ENCODE measurements around the gene SORCS1.

Gene SORCS1

GRCh38 chr10:106679314-106679713 is 485.2 kb downstream of the SORCS1 start:
- Histone ChIP-seq H3K79me2 (ENCODE audit: insufficient read depth, low read length) (no peaks in the 10 kb centered on the region), H3K27ac (ENCODE audit: low read depth, low read length) (no peak overlapping the region), H4K20me1 (ENCODE audit: low read depth, low read length) (no peaks in the 10 kb centered on the region), H3K4me3 (ENCODE audit: insufficient read depth, low read length, poor library complexity, severe bottlenecking) (no peak overlapping the region), H2AFZ (ENCODE audit: low read depth, low read length, severe bottlenecking) (no peak overlapping the region), H3K9me3 (ENCODE audit: insufficient read depth, low read length) (no peaks in the 10 kb centered on the region), H3K36me3 (ENCODE audit: low read length) (no peaks in the 10 kb centered on the region), H3K9me2 (replicated peaks; ENCODE audit: insufficient read depth, low read length) (no peaks in the 10 kb centered on the region), H3F3A (ENCODE audit: insufficient read depth) (no peaks in the 10 kb centered on the region), H3K4me2 (ENCODE audit: low read depth, low read length, poor library complexity, severe bottlenecking) (no peak overlapping the region), H3K27me3 (ENCODE audit: low read length) (no peaks in the 10 kb centered on the region), H3K9ac (ENCODE audit: low read length) (no peak overlapping the region)
- no peak for TF ChIP-seq EZH2phosphoT487 (conservative IDR thresholded peaks at IDR 0.05; ENCODE audit: low read length)

DNA sequence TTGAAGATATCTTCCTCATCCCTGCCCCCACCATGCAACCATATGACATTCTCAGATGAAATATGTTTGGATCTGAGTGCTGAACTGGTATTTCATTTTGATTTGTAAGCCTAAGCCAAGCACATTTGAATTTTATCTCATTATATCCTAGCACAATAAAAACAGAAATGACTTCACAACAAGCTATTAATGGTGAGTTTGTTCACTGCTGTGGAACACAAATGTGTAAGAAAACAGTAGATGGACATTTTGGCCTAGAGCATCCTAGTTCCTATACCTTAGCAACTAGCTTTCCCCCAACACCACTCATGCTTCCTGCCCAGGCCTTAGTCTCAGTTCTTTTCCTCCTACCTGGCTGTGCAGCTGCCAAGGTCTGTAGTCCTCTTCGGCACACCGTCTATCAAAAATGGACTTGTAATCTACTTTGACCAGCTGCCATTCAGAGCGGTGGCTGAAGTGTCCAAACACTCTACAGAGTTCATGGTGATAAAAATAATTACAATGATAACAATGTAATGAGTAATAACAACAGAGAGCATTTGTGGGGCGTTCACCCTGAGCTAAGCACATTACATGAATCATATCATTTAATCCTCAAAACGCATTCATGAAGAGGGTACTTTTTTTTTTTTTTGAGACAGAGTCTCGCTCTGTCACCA is 491.9 kb downstream of the SORCS1 start:
- Histone ChIP-seq H3F3A (ENCODE audit: insufficient read depth) (no peaks in the 10 kb centered on the region), H4K20me1 (ENCODE audit: low read depth, low read length) (no peaks in the 10 kb centered on the region), H3K9ac (ENCODE audit: low read length) (no peak overlapping the region), H3K27me3 (ENCODE audit: low read length) (no peaks in the 10 kb centered on the region), H3K79me2 (ENCODE audit: insufficient read depth, low read length) (no peaks in the 10 kb centered on the region), H3K4me3 (ENCODE audit: insufficient read depth, low read length, poor library complexity, severe bottlenecking) (no peak overlapping the region), H3K27ac (ENCODE audit: low read depth, low read length) (no peak overlapping the region), H2AFZ (ENCODE audit: low read depth, low read length, severe bottlenecking) (no peak overlapping the region), H3K9me3 (ENCODE audit: insufficient read depth, low read length) (no peaks in the 10 kb centered on the region), H3K36me3 (ENCODE audit: low read length) (no peaks in the 10 kb centered on the region), H3K4me2 (ENCODE audit: low read depth, low read length, poor library complexity, severe bottlenecking) (no peak overlapping the region), H3K9me2 (replicated peaks; ENCODE audit: insufficient read depth, low read length) (no peaks in the 10 kb centered on the region)
- TF ChIP-seq EZH2phosphoT487 (conservative IDR thresholded peaks at IDR 0.05; ENCODE audit: low read length) = no peak
- TF ChIP-seq, protein P1, sequence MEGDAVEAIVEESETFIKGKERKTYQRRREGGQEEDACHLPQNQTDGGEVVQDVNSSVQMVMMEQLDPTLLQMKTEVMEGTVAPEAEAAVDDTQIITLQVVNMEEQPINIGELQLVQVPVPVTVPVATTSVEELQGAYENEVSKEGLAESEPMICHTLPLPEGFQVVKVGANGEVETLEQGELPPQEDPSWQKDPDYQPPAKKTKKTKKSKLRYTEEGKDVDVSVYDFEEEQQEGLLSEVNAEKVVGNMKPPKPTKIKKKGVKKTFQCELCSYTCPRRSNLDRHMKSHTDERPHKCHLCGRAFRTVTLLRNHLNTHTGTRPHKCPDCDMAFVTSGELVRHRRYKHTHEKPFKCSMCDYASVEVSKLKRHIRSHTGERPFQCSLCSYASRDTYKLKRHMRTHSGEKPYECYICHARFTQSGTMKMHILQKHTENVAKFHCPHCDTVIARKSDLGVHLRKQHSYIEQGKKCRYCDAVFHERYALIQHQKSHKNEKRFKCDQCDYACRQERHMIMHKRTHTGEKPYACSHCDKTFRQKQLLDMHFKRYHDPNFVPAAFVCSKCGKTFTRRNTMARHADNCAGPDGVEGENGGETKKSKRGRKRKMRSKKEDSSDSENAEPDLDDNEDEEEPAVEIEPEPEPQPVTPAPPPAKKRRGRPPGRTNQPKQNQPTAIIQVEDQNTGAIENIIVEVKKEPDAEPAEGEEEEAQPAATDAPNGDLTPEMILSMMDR (IDR thresholded peaks at IDR 0.05; ENCODE audit: insufficient read depth, low read length, poor library complexity, severe bottlenecking) = no peak

DNA sequence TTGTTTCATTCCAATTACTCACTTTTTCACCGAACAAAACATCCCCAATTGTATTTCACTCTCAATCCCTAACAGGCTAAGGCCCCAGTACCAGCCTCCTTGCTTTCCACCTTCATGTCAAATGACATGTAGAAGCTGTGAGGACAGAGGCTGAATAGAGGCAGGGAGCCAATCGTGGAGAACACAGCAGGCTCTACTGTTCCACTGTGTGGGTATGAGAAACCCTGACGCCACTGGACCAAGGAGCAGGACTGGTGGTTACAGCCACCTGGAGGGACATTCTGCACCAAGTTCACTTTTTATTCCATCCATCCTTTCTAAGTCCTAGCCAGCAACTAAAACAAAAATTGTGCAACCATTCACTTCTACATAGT is 502.8 kb downstream of the SORCS1 start:
- H3K9me2 ChIP-seq (replicated peaks; ENCODE audit: insufficient read depth, low read length) = no peaks in the 10 kb centered on the region
- no peaks in the 10 kb centered on the region for H3K36me3 ChIP-seq (ENCODE audit: low read length)
- no peak overlapping the region for H3K27ac ChIP-seq (ENCODE audit: low read depth, low read length)
- no peaks in the 10 kb centered on the region; the same call in 1 of the 2 replicates for H3K9me3 ChIP-seq (ENCODE audit: insufficient read depth, low read length)
- no peak overlapping the region for H3K4me3 ChIP-seq (ENCODE audit: insufficient read depth, low read length, poor library complexity, severe bottlenecking)
- H3K9ac ChIP-seq (ENCODE audit: low read length) = no peak overlapping the region
- H3F3A ChIP-seq (ENCODE audit: insufficient read depth) = no peaks in the 10 kb centered on the region
- H3K4me2 ChIP-seq (ENCODE audit: low read depth, low read length, poor library complexity, severe bottlenecking) = no peak overlapping the region
- no peaks in the 10 kb centered on the region for H4K20me1 ChIP-seq (ENCODE audit: low read depth, low read length)
- H3K27me3 ChIP-seq (ENCODE audit: low read length) = no peaks in the 10 kb centered on the region
- no peak overlapping the region for H2AFZ ChIP-seq (ENCODE audit: low read depth, low read length, severe bottlenecking)
- TF ChIP-seq EZH2phosphoT487 (conservative IDR thresholded peaks at IDR 0.05; ENCODE audit: low read length) = no peak
- TF ChIP-seq, protein P1 (IDR thresholded peaks at IDR 0.05; ENCODE audit: insufficient read depth, low read length, poor library complexity, severe bottlenecking) = no peak
- H3K79me2 ChIP-seq (ENCODE audit: insufficient read depth, low read length) = no peaks in the 10 kb centered on the region

- Histone ChIP-seq H4K20me1 (ENCODE audit: low read depth, low read length) (no peaks in the 10 kb centered on the region), H3K27ac (ENCODE audit: low read depth, low read length) (no peak overlapping the region), H3K9me2 (replicated peaks; ENCODE audit: insufficient read depth, low read length) (no peaks in the 10 kb centered on the region), H3K27me3 (ENCODE audit: low read length) (no peaks in the 10 kb centered on the region), H3K9ac (ENCODE audit: low read length) (no peak overlapping the region), H3K79me2 (ENCODE audit: insufficient read depth, low read length) (no peaks in the 10 kb centered on the region), H3K4me3 (ENCODE audit: insufficient read depth, low read length, poor library complexity, severe bottlenecking) (no peak overlapping the region), H3K9me3 (ENCODE audit: insufficient read depth, low read length) (no peaks in the 10 kb centered on the region; the same call in 1 of the 2 replicates), H3K36me3 (ENCODE audit: low read length) (no peaks in the 10 kb centered on the region), H3F3A (ENCODE audit: insufficient read depth) (no peaks in the 10 kb centered on the region), H3K4me2 (ENCODE audit: low read depth, low read length, poor library complexity, severe bottlenecking) (no peak overlapping the region), H2AFZ (ENCODE audit: low read depth, low read length, severe bottlenecking) (no peak overlapping the region)
- TF ChIP-seq, protein P1 (IDR thresholded peaks at IDR 0.05; ENCODE audit: insufficient read depth, low read length, poor library complexity, severe bottlenecking) = no peak
- no peak for TF ChIP-seq EZH2phosphoT487 (conservative IDR thresholded peaks at IDR 0.05; ENCODE audit: low read length)
Observed at GRCh38 chr10:106661133-106661766, 503.3 kb downstream of the SORCS1 start.
